H1 (cell line): ENCODE measurements around the gene GATC. TPM values are rescaled to one million over a fixed set of nuclear protein-coding genes. Genes with fewer than 3 reads are reported as not detected.
"Not testable (repeated sequence)": the region's sequence is repeated elsewhere in the genome, so short reads cannot be mapped to it uniquely, and the experiment has no call there.

Experiments
- CTCF ChIA-PET: fragments of 300-600 bp; sonication (Branson Sonifier 250); formaldehyde crosslinking; loops from one replicate; lab custom pipeline; 2021; ENCODE audit not compliant: partially characterized antibody; lab: Charles Lee
- POLR2A ChIA-PET: fragments of 300-600 bp; sonication (Branson Sonifier 250); formaldehyde crosslinking; loops from one replicate; lab custom pipeline; 2021; ENCODE audit warnings: inconsistent platforms; ENCODE audit not compliant: partially characterized antibody; lab: Charles Lee
- DNase-seq, 2 experiments: peaks; one replicate each; pipeline versions ENCODE4 v3.0.0 to v3.0.0-alpha.2; 2010 to 2022; ENCODE audit warnings: low spot score in 2 of 2, low read depth in 1 of 2, mixed read lengths in 1 of 2
- FAIRE-seq: peaks from 2 replicates; lab custom pipeline; 2011; peaks lifted over from hg19 to GRCh38; lab: Jason Lieb, UNC
- H2AFZ ChIP-seq: 2 replicates; pipeline ENCODE4 v1.8.1; 2012; ENCODE audit warnings: low read length, inconsistent platforms
- H2AK5ac ChIP-seq: 2 replicates; pipeline ENCODE4 v1.6.1; 2013; ENCODE audit warnings: low read depth, low read length
- H2BK120ac ChIP-seq: replicated peaks from 2 replicates; pipeline ENCODE3; 2013; ENCODE audit warnings: low read depth, low read length, inconsistent platforms
- H2BK12ac ChIP-seq: 2 replicates; pipeline ENCODE4 v1.6.1; 2013; ENCODE audit warnings: low read depth, low read length
- H2BK15ac ChIP-seq: 2 replicates; pipeline ENCODE4 v1.6.1; 2013; ENCODE audit warnings: low read length
- H2BK20ac ChIP-seq: 2 replicates; pipeline ENCODE4 v1.6.1; 2013; ENCODE audit warnings: low read length
- H2BK5ac ChIP-seq: 2 replicates; pipeline ENCODE4 v1.6.1; 2013; ENCODE audit warnings: low read depth, low read length
- H3K14ac ChIP-seq: 2 replicates; pipeline ENCODE4 v1.6.1; 2013; ENCODE audit warnings: inconsistent platforms; ENCODE audit not compliant: insufficient read length
- H3K18ac ChIP-seq: 2 replicates; pipeline ENCODE4 v1.6.1; 2013; ENCODE audit warnings: low read length; ENCODE audit errors: extremely low read depth
- H3K23ac ChIP-seq: 2 replicates; pipeline ENCODE4 v1.6.1; 2013; ENCODE audit warnings: inconsistent platforms; ENCODE audit not compliant: insufficient read length
- H3K23me2 ChIP-seq: 2 replicates; pipeline ENCODE4 v1.6.1; 2013; ENCODE audit warnings: low read depth, low read length
- H3K27ac ChIP-seq: 2 replicates; pipeline ENCODE4 v1.6.1; 2011; ENCODE audit warnings: low read depth, low read length, inconsistent platforms
- H3K27me3 ChIP-seq, 4 experiments: replicated peaks in 1 of 4; 1 replicate in 1 of 4; 2 replicates in 3 of 4; pipeline versions ENCODE4 v1.6.1 to v1.8.1; 2011 to 2013; ENCODE audit warnings: low read length in 3 of 4, mild to moderate bottlenecking in 3 of 4, inconsistent platforms in 2 of 4, mixed read lengths in 2 of 4, moderate library complexity in 1 of 4; ENCODE audit not compliant: control insufficient read depth in 3 of 4, insufficient read depth in 3 of 4; ENCODE audit errors: extremely low read depth in 1 of 4
- H3K36me3 ChIP-seq, 4 experiments: 2 replicates each; pipeline versions ENCODE4 v1.6.1 to v1.8.1; 2011 to 2013; ENCODE audit warnings: mild to moderate bottlenecking in 4 of 4, low read length in 3 of 4, moderate library complexity in 2 of 4, control low read depth in 1 of 4, inconsistent platforms in 1 of 4; ENCODE audit not compliant: insufficient read depth in 4 of 4, control insufficient read depth in 2 of 4
- H3K4ac ChIP-seq: replicated peaks from 2 replicates; pipeline ENCODE3; 2013; ENCODE audit warnings: low read length, low read depth, mixed read lengths, inconsistent platforms; ENCODE audit not compliant: insufficient read length
- H3K4me1 ChIP-seq, 4 experiments: replicated peaks in 1 of 4; 1 replicate in 1 of 4; 2 replicates in 3 of 4; pipeline versions ENCODE4 v1.6.1 to v1.8.1; 2011 to 2013; ENCODE audit warnings: low read length in 3 of 4, inconsistent platforms in 2 of 4, mixed read lengths in 1 of 4; ENCODE audit not compliant: insufficient read depth in 4 of 4, control insufficient read depth in 3 of 4
- H3K4me2 ChIP-seq, 2 experiments: 2 replicates each; pipeline versions ENCODE4 v1.6.1 to v1.8.1; 2011 to 2013; ENCODE audit warnings: low read depth in 2 of 2, low read length in 2 of 2, control low read depth in 1 of 2, inconsistent platforms in 1 of 2, mild to moderate bottlenecking in 1 of 2; ENCODE audit not compliant: insufficient read depth in 1 of 2
- H3K4me3 ChIP-seq, 4 experiments: fragments of 200-600, 300-600 bp in 1 of 4; sonication (generic), shearing (Covaris generic), sonication (Bioruptor Twin) in 1 of 4; 2 replicates each; pipeline versions ENCODE4 v1.5.1 to v1.8.1; 2011 to 2016; ENCODE audit warnings: low read length in 4 of 4, low read depth in 3 of 4, control low read depth in 2 of 4, inconsistent platforms in 2 of 4, mild to moderate bottlenecking in 2 of 4, mixed read lengths in 1 of 4, moderate library complexity in 1 of 4; ENCODE audit not compliant: insufficient read depth in 2 of 4; ENCODE audit errors: extremely low read depth in 1 of 4
- H3K56ac ChIP-seq: replicated peaks from 2 replicates; pipeline ENCODE3; 2013; ENCODE audit warnings: low read depth, mild to moderate bottlenecking, mixed read lengths, low read length, inconsistent platforms; ENCODE audit not compliant: insufficient read length
- H3K79me1 ChIP-seq: 2 replicates; pipeline ENCODE4 v1.6.1; 2013; ENCODE audit warnings: low read depth, low read length, control low read depth
- H3K79me2 ChIP-seq, 2 experiments: 2 replicates each; pipeline versions ENCODE4 v1.6.1 to v1.8.1; 2012 to 2013; ENCODE audit warnings: low read length in 2 of 2, mild to moderate bottlenecking in 2 of 2, inconsistent platforms in 1 of 2; ENCODE audit not compliant: insufficient read depth in 2 of 2, control insufficient read depth in 1 of 2
- H3K9ac ChIP-seq, 4 experiments: replicated peaks in 1 of 4; 1 replicate in 1 of 4; 2 replicates in 3 of 4; pipeline versions ENCODE4 v1.6.1 to v1.8.1; 2011 to 2013; ENCODE audit warnings: low read depth in 3 of 4, low read length in 3 of 4, control low read depth in 2 of 4, mild to moderate bottlenecking in 2 of 4, moderate library complexity in 2 of 4, inconsistent platforms in 1 of 4; ENCODE audit errors: extremely low read depth in 1 of 4
- H3K9me3 ChIP-seq, 2 experiments: 2 replicates each; pipeline versions ENCODE4 v1.6.1 to v1.8.1; 2012 to 2013; ENCODE audit warnings: mild to moderate bottlenecking in 2 of 2, moderate library complexity in 2 of 2, control low read depth in 1 of 2, inconsistent platforms in 1 of 2, low read depth in 1 of 2, low read length in 1 of 2, mixed read lengths in 1 of 2; ENCODE audit not compliant: insufficient read depth in 2 of 2
- H4K20me1 ChIP-seq, 2 experiments: replicated peaks in 1 of 2; 2 replicates each; pipeline versions ENCODE3 to v1.8.1; 2011 to 2013; ENCODE audit warnings: inconsistent platforms in 2 of 2, low read length in 2 of 2, mild to moderate bottlenecking in 1 of 2; ENCODE audit not compliant: insufficient read depth in 2 of 2, control insufficient read depth in 1 of 2
- H4K5ac ChIP-seq: 2 replicates; pipeline ENCODE4 v1.6.1; 2013; ENCODE audit warnings: low read length, low read depth, mixed read lengths, inconsistent platforms; ENCODE audit not compliant: insufficient read length
- H4K8ac ChIP-seq: 2 replicates; pipeline ENCODE4 v1.8.0; 2013; ENCODE audit warnings: mild to moderate bottlenecking, moderate library complexity, low read length, inconsistent platforms; ENCODE audit not compliant: insufficient read depth; ENCODE audit errors: extremely low read depth
- H4K91ac ChIP-seq: replicated peaks from 2 replicates; pipeline ENCODE3; 2013; ENCODE audit warnings: low read length, mixed read lengths, inconsistent platforms; ENCODE audit not compliant: insufficient read length
- WGBS, 2 experiments: shearing (Covaris generic) in 1 of 2; methylation state at CpG; one replicate each; pipeline versions ENCODE4 v1.1.6 to v1.1.7; 2013 to 2015; ENCODE audit warnings: low lambda C conversion rate in 2 of 2, mixed read lengths in 2 of 2, inconsistent platforms in 1 of 2, low coverage in 1 of 2, missing lambda C conversion rate in 1 of 2; ENCODE audit not compliant: insufficient replicate concordance in 2 of 2, insufficient coverage in 1 of 2, insufficient read length in 1 of 2; ENCODE audit errors: extremely low coverage in 1 of 2, missing lambda C conversion rate in 1 of 2; 5-methylcytosine and 5-hydroxymethylcytosine counted together
- polyA plus RNA-seq, 7 experiments: library from polyadenylated mRNA; depleted of rRNA in 3 of 7; stranded (reverse) in 5 of 7; unstranded in 2 of 7; fragments of >200 nt in 5 of 7; fragments of 200-250 nt in 2 of 7; gene quantifications; 1 replicate in 5 of 7; 2 replicates in 1 of 7; 4 replicates in 1 of 7; pipeline versions ENCODE4 v1.2.1 to v1.2.3, GENCODE V29; 2011 to 2013; ENCODE audit warnings: missing spikeins in 2 of 7, mixed read lengths in 2 of 7
- total RNA-seq: library from RNA; stranded (reverse); fragmentation: NEBNext Ultra II Directional; extraction: Animal tissue kit (Norgen Biotek cat#: 25700); gene quantifications from 2 replicates; pipeline ENCODE4 v1.2.1, GENCODE V29; 2021

The GATC gene
- total and polyA plus RNA-seq, 2 of the 8 experiments (the other 6 are each of a cell fraction or from before 2014, with no cell fraction given): 13.2 to 30.4 TPM

GRCh38 chr12:120452524-120452923 lies 6.3 kb downstream of the GATC start:
- ChIA-PET CTCF (interaction anchor here (0.7 to 11.4 kb wide), 13 partner anchors 9 to 224 kb away, joined by 3 to 152 read pairs (median 3); partner anchors contain the start of gene SRSF9), POLR2A (interaction anchor here (0.6 to 19.6 kb wide), 9 partner anchors 9 to 127 kb away, joined by 3 to 365 read pairs (median 4); partner anchors contain the start of gene SRSF9)
- H3K23me2 ChIP-seq, H2BK120ac ChIP-seq, H3K4me1 ChIP-seq, DNase-seq, H3K27me3 ChIP-seq, H2BK5ac ChIP-seq, H2BK20ac ChIP-seq, H2BK12ac ChIP-seq, H2AK5ac ChIP-seq, H2BK15ac ChIP-seq, H3K18ac ChIP-seq, H3K56ac ChIP-seq, H3K79me1 ChIP-seq, H3K4ac ChIP-seq, H4K20me1 ChIP-seq, H4K91ac ChIP-seq, H3K23ac ChIP-seq, H3K27ac ChIP-seq, H3K9me3 ChIP-seq, H3K9ac ChIP-seq, H3K4me3 ChIP-seq, H3K14ac ChIP-seq, H2AFZ ChIP-seq, FAIRE-seq, H4K5ac ChIP-seq, H3K4me2 ChIP-seq, H4K8ac ChIP-seq: not testable (repeated sequence)
- WGBS, 2 experiments: 89% methylated on average over 5 of the region's 5 CpGs; no CpG with 5 or more reads in 1 of the 2 experiments
- Histone ChIP-seq H3K79me2 (peaks cover 5 to 22% of the 10 kb centered on the region in 2 experiments; a peak in 3 of 4 replicates), H3K36me3 (peaks cover 5 to 54% (median 20%) of the 10 kb centered on the region in 4 experiments; a peak in 6 of 8 replicates)
